ENCODE results near the gene CD79B. TPM values are rescaled to one million over a fixed set of nuclear protein-coding genes. Genes with fewer than 3 reads are reported as not detected.

The CD79B gene
- polyA plus RNA-seq, 1 donor from 2014 or later = not detected

DNA sequence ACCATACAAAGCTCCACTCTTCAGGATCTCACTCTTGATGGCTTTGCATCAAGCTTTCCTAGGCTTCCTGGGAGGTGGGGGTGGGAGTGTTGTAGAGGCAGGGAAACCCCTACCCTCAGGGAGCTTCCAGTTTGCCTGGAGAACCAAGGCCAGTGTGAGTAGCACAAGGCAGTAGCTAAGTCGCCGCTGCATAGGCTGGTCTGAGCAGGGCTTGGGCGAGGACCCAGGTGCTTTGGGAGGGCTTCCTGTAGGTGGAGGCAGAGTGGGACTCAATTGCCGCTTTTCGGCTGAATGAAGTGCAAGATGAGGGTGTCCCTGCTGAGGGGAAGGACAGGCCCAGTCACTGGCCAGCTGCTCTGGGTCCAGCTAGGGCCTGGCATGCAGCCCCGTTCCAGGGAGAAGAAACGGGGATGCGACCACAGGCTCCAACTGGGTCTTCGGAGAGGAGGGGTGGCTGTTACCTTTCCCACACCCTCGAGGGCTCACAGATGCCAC, 3.9 kb downstream of the CD79B start:
- TF ChIP-seq SMC3 (conservative IDR thresholded peaks at IDR 0.05; ENCODE audit: poor library complexity) (no peak), EZH2 (IDR thresholded peaks at IDR 0.05; ENCODE audit: borderline replicate concordance, insufficient read depth, low read length, poor library complexity, severe bottlenecking) (no peak), MXI1 (conservative IDR thresholded peaks at IDR 0.05; ENCODE audit: poor library complexity, severe bottlenecking) (no peak), POLR2AphosphoS5 (IDR thresholded peaks at IDR 0.05) (no peak), RAD21 (conservative IDR thresholded peaks at IDR 0.05) (no peak), TAF1 (IDR thresholded peaks at IDR 0.05; ENCODE audit: low read depth) (no peak), EP300 (conservative IDR thresholded peaks at IDR 0.05; ENCODE audit: poor library complexity, severe bottlenecking) (no peak)
- TF ChIP-seq, protein P1, sequence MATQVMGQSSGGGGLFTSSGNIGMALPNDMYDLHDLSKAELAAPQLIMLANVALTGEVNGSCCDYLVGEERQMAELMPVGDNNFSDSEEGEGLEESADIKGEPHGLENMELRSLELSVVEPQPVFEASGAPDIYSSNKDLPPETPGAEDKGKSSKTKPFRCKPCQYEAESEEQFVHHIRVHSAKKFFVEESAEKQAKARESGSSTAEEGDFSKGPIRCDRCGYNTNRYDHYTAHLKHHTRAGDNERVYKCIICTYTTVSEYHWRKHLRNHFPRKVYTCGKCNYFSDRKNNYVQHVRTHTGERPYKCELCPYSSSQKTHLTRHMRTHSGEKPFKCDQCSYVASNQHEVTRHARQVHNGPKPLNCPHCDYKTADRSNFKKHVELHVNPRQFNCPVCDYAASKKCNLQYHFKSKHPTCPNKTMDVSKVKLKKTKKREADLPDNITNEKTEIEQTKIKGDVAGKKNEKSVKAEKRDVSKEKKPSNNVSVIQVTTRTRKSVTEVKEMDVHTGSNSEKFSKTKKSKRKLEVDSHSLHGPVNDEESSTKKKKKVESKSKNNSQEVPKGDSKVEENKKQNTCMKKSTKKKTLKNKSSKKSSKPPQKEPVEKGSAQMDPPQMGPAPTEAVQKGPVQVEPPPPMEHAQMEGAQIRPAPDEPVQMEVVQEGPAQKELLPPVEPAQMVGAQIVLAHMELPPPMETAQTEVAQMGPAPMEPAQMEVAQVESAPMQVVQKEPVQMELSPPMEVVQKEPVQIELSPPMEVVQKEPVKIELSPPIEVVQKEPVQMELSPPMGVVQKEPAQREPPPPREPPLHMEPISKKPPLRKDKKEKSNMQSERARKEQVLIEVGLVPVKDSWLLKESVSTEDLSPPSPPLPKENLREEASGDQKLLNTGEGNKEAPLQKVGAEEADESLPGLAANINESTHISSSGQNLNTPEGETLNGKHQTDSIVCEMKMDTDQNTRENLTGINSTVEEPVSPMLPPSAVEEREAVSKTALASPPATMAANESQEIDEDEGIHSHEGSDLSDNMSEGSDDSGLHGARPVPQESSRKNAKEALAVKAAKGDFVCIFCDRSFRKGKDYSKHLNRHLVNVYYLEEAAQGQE (IDR thresholded peaks at IDR 0.05; ENCODE audit: borderline replicate concordance) = no peak
- TF ChIP-seq, protein P2, sequence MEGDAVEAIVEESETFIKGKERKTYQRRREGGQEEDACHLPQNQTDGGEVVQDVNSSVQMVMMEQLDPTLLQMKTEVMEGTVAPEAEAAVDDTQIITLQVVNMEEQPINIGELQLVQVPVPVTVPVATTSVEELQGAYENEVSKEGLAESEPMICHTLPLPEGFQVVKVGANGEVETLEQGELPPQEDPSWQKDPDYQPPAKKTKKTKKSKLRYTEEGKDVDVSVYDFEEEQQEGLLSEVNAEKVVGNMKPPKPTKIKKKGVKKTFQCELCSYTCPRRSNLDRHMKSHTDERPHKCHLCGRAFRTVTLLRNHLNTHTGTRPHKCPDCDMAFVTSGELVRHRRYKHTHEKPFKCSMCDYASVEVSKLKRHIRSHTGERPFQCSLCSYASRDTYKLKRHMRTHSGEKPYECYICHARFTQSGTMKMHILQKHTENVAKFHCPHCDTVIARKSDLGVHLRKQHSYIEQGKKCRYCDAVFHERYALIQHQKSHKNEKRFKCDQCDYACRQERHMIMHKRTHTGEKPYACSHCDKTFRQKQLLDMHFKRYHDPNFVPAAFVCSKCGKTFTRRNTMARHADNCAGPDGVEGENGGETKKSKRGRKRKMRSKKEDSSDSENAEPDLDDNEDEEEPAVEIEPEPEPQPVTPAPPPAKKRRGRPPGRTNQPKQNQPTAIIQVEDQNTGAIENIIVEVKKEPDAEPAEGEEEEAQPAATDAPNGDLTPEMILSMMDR (IDR thresholded peaks at IDR 0.05; ENCODE audit: poor library complexity, severe bottlenecking) = no peak
- H3K27ac ChIP-seq (ENCODE audit: low read length) = no peak overlapping the region
- H3K79me2 ChIP-seq (replicated peaks; ENCODE audit: insufficient read depth, low read length) = no peaks in the 10 kb centered on the region
- H2AFZ ChIP-seq (ENCODE audit: low read depth, low read length) = no peak overlapping the region
- no peaks in the 10 kb centered on the region for H3F3A ChIP-seq (ENCODE audit: insufficient read depth, low read length, poor library complexity, severe bottlenecking)
- no peaks in the 10 kb centered on the region for H3K27me3 ChIP-seq (ENCODE audit: insufficient read depth, low read depth, low read length)
- H3K9ac ChIP-seq (ENCODE audit: low read length) = no peak overlapping the region
- no peaks in the 10 kb centered on the region for H3K36me3 ChIP-seq (ENCODE audit: insufficient read depth, low read length)
- H3K9me2 ChIP-seq (ENCODE audit: insufficient read depth, low read length) = no peaks in the 10 kb centered on the region
- no peaks in the 10 kb centered on the region for H4K20me1 ChIP-seq (ENCODE audit: insufficient read depth)
- H3K9me3 ChIP-seq (ENCODE audit: low read length) = no peaks in the 10 kb centered on the region
- no peak overlapping the region for H3K4me2 ChIP-seq (ENCODE audit: low read length)
- no peak overlapping the region for H3K4me3 ChIP-seq (ENCODE audit: low read length)

DNA sequence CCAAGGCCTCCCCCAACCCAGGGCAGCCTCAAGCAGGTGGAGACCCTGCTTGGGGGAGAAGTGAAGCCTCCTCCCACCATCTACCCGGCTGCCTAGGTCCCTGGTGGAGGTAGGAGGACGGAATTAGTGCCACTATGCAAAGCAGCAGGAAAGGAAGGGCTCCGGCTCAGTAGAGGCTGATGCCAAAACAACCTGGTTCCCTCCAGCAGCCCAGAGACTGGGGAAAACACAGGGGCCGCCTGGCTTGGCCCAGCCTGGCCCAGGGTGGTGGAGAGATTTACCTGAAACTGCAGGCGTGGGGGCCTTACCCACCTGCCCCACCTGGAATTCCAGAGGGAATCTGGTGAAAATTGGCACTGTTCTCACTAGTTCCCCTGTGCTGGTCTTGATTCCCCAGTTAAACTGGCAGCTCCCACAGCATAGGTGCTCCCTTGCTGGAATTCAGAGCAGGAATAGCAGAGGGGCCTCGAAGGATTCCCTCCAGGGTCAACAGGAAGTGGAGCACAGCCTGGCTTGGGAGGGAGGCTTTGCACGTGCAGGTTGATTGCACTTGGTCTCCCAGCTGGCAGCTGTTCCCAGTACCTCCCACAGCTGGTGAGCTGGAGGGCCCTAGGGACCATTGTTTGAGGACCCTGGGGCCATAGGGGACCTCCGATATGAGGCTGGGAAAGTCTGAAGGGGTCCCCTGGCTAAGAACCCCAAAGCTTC, 4.5 kb downstream of the CD79B start:
- H2AFZ ChIP-seq (ENCODE audit: low read depth, low read length) = no peak overlapping the region
- TF ChIP-seq, protein P2 (IDR thresholded peaks at IDR 0.05; ENCODE audit: poor library complexity, severe bottlenecking) = no peak
- TF ChIP-seq EP300 (conservative IDR thresholded peaks at IDR 0.05; ENCODE audit: poor library complexity, severe bottlenecking) (no peak), MXI1 (conservative IDR thresholded peaks at IDR 0.05; ENCODE audit: poor library complexity, severe bottlenecking) (no peak), TAF1 (IDR thresholded peaks at IDR 0.05; ENCODE audit: low read depth) (no peak), SMC3 (conservative IDR thresholded peaks at IDR 0.05; ENCODE audit: poor library complexity) (no peak), RAD21 (conservative IDR thresholded peaks at IDR 0.05) (no peak), POLR2AphosphoS5 (IDR thresholded peaks at IDR 0.05) (no peak), EZH2 (IDR thresholded peaks at IDR 0.05; ENCODE audit: borderline replicate concordance, insufficient read depth, low read length, poor library complexity, severe bottlenecking) (no peak)
- TF ChIP-seq, protein P1 (IDR thresholded peaks at IDR 0.05; ENCODE audit: borderline replicate concordance) = no peak
- no peaks in the 10 kb centered on the region for H4K20me1 ChIP-seq (ENCODE audit: insufficient read depth)

More for the DNA sequence above, 4.5 kb downstream of the CD79B start:
- no peak overlapping the region for H3K27ac ChIP-seq (ENCODE audit: low read length)
- H3K9ac ChIP-seq (ENCODE audit: low read length) = no peak overlapping the region
- no peaks in the 10 kb centered on the region for H3K36me3 ChIP-seq (ENCODE audit: insufficient read depth, low read length)
- H3K27me3 ChIP-seq (ENCODE audit: insufficient read depth, low read depth, low read length) = no peaks in the 10 kb centered on the region
- no peaks in the 10 kb centered on the region for H3K79me2 ChIP-seq (replicated peaks; ENCODE audit: insufficient read depth, low read length)
- no peaks in the 10 kb centered on the region for H3F3A ChIP-seq (ENCODE audit: insufficient read depth, low read length, poor library complexity, severe bottlenecking)
- no peaks in the 10 kb centered on the region for H3K9me2 ChIP-seq (ENCODE audit: insufficient read depth, low read length)
- no peak overlapping the region for H3K4me3 ChIP-seq (ENCODE audit: low read length)
- no peak overlapping the region for H3K4me2 ChIP-seq (ENCODE audit: low read length)
- H3K9me3 ChIP-seq (ENCODE audit: low read length) = no peaks in the 10 kb centered on the region

Data from neural cell (in vitro differentiated cells).